NCI-H128 (cell line): ENCODE results near the gene UBE2A.
A peak's percentile ranks its signal among the peaks of the same experiment; 100 is the strongest.

ENCODE experiments used
- DNase-seq: peaks from one replicate; lab custom pipeline; 2025; ENCODE audit not compliant: unreplicated experiment; lab: John Stamatoyannopoulos, UW

UBE2A gene

DNA sequence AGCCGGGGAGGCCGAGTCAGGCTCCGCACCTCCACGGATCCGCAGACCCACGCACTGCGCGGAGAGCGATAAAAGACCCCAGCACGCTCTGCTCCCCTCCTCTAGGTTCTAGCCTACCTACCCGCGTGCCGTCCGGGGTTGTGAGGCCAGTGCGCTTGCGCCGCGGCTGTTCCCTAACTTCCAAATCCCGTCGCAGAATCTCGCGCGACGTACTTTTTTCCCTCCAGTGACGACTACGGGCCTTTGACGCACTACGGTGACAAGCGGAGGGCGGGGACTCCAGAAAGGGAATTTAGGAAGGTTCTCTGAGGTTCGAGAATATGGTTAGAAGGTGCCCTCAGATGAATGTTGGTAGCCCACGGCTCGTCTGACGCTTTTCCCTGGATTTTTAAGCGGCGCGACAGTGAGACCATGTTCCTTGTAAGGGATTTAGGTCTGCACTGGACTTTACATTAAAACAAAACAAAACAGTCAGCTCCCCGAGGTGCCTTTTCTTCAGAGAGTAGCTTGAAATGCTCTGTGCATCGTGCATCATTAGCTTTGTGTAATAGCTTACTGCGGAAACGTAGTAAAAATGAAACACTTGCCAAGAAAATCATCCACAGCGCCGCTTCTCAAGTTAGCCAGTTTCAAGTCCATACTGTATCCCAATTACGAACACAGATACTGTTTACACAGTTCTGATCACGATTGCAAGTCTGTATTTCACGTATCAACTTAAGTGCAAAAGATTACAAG, 32.1 kb downstream of the UBE2A start, which contains the start of gene NKRF:
TSS of gene NKRF (minus strand) at position 145 of the 738 bp plus-strand sequence.
- peak; percentile 92 for DNase-seq

DNA sequence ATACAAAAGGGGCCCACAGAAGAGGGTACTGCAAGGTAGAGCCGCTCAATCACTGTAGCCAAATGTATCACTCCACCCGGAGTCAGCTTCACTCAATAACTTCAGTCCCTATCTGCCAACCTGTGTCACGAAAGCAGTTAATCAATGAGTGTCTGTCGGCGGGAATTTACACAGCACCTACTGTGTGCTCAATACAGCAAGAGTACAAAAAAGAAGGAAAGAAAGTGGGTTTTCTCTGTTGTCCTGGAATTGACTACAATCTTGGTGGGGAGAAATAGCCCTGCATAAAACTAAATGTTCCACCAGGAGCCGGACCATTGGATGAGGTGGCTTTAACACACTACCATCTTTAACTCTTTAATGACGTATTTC, 32.6 kb downstream of the UBE2A start:
- no peak for DNase-seq

DNA sequence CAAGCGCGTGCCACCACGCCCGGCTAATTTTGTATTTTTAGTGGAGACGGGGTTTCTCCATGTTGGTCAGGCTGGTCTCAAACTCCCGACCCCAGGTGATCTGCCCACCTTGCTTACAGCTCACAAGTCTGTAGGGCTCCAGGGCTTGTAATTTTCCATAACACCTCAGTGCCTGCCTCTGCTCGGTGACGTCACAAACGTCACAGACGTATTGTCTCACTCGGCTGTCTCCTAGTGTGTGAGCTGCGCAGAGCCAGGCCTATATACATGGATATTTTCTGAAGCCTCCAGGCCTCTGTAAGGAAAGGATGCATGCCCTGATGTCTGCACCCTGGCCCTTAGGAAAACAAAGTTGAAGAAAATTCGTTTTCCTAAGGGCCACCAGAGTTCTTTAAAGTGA, 40.4 kb downstream of the UBE2A start:
- DNase-seq = no peak

DNA sequence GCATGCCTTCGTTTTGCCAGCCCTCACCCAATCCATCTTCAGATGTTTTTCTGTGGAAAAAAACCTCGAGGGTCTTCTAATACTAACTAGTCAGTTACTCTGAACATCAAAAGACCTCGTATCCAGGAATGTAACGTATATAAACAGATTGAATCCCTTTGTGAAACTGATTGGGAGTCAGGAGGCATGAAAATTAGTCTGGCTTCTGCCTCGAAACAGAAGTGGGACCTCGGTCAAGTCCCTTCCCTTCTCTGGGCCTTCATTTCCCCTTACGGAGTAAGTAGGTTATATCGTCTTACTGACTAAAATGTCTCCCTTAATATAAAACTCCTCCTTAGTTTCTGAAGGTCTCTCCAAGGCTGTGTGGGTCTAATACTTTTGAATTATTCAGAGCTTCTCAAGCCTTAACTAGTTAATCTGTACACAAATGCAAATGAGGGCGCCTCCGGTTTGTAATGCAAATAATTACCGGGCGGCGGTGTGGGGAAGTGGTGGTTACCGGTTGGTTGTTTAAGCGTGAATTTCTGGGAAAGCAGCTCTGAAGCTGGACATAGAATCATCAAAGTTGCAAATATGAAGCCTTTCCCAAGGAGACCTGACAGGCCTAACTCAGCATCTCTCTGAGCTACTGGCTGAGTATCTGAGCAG, 43.3 kb downstream of the UBE2A start:
- DNase-seq = no peak

DNA sequence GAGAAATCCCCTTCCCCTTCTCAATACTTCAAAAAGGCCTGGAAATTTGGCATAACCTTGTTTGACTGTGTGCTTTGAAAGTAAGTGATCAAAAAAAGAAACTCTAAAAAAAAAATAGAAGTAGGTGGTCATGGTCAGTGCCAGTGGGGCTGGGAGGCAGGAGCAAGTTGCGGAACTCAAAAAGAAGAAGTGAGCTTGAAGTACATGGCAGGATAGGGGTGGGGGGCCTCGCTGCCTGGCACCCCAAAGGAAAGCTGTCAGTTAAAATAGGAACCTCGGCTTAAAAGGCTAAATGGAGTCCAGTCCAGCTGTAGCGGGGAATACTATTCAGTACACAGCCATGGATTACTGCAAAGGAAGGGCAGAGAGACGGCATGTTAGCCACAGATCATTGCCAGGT, 44.1 kb downstream of the UBE2A start:
- no peak for DNase-seq

DNA sequence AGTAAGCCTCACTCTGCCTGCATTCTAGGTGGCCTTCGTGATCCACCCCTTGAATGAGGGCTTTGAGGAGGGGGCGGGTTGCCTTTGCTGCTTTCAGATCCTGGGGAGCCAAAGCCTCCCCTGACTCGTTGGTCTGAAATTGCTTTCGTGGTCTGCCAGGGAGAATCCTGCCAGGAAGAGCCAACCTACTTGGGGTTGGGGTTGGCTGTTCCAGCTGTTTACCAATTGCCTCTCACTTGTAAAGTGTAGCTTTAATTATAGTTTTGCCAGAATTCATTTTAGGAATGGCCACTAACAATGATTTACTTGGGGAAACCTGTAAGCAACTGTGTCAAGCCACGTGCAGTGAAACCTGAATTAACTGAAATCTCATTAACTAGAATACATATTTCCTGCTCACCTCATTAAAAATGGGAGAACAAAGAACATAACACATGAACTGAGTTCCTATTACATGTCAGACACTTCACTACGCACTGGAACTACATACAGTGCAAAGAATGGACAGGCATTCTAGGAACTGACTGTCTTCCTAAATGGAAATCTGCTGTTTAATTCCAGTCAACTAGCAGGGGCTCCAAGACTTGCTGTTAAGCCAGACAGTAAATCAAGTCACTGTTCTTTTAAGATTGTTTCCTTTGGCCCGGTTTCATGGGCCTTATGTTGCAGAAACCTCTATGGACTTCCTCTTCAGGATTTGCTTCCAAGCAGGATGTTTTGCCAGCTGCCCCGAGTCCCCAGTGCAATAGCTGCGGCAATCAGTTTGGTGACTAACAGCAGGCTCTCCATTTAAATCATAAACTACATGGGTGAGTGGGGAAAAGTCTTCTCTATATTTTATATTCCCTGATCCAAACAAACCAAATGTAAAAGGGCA, 48.2 kb downstream of the UBE2A start:
- DNase-seq = no peak

DNA sequence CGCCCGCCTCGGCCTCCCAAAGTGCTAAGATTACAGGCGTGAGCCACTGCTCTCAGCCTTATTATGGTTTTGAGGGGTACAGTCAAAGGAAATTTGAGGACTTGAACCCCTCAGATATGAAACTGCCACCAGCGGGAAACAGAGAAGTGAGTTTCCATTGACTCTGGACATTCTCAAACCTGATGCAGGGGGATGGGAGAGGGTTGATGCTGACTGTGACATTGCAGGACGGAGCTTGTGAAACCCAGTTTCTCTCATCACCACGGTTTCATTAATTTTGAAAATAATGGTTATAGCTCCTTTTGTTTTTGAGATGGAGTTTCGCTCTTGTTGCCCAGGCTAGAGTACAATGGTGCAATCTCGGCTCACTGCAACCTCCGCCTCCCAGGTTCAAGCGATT, 50.1 kb downstream of the UBE2A start:
- no peak for DNase-seq

DNA sequence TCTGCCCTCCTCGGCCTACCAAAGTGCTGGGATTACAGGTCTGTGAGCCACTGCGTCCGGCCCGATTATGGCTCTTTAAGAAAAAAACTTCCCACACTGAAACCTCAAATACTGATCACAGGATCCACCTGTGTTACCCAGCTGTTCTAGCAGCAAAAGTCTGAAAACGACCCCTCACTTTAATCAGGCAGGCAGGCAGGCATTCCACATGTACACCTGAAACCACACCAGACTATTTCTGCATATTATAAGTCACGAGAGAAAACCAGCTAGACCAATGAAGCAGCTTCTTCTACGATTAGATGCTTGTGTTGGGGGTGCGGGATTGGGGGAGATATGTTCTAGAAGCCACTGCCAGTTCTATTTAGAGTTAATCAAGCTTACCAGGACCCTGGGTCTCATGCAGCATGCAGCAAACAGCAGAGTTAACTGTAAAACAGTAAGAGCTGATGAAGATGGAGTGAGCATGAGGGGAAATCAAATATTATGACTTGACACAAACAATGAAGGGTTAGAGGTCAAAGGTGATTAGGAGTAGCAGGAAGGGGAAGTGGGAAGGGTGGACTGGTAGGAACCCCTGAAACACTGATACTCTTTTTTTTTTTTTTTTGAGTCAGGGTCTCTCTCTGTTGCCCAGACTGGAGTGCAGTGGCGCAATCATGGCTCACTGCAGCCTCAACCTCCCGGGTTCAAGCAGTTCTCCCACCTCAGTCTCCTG, 50.7 kb downstream of the UBE2A start:
- DNase-seq = no peak

DNA sequence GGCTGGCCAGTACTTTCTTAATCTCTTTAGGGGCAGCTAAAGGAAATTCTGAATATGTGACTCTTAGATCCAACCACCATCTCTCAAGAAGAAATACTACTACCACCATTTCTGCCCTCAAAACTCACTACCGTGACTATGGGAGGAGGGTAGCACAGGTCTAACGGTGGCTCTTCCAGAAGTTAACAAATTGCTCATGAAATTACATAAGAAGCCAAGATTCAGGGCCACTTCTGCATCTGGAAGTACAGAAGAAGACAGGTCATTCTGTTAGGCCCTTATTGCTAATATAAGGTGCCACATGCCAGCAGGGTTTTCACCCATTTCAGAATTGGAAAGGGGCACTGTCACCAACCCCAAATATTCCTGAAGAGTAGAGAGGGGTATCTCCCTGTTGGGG, 51.5 kb downstream of the UBE2A start:
- DNase-seq = no peak
